CD14-positive monocyte (primary cell): ENCODE measurements around the gene LIMK1. TPM values are rescaled to one million over a fixed set of nuclear protein-coding genes. Genes with fewer than 3 reads are reported as not detected.

Experiments used
- DNase-seq, 3 donors: peaks; one replicate each; pipeline ENCODE4 v3.0.0-alpha.2; 2011 to 2022
- H2AFZ ChIP-seq: 2 replicates; pipeline ENCODE4 v1.6.0; 2012; ENCODE audit warnings: mild to moderate bottlenecking, low read depth, low read length, inconsistent platforms; ENCODE audit not compliant: insufficient read depth, poor library complexity, severe bottlenecking
- H3K27ac ChIP-seq, 2 donors: 1 replicate in 1 of 2; 2 replicates in 1 of 2; pipeline ENCODE4 v1.5.1; 2012 to 2013; ENCODE audit warnings: low read length in 2 of 2, control low read depth in 1 of 2, inconsistent platforms in 1 of 2, low read depth in 1 of 2, mild to moderate bottlenecking in 1 of 2
- H3K27me3 ChIP-seq, 2 donors: one replicate each; pipeline versions ENCODE4 v1.6.0 to v1.6.1; 2011 to 2013; ENCODE audit warnings: low read length in 2 of 2; ENCODE audit not compliant: control insufficient read depth in 2 of 2, insufficient read depth in 2 of 2
- H3K36me3 ChIP-seq, 2 donors: replicated peaks in 1 of 2; 1 replicate in 1 of 2; 2 replicates in 1 of 2; pipeline versions ENCODE4 v1.5.1 to v1.6.1; 2012 to 2013; ENCODE audit warnings: low read length in 2 of 2, control low read depth in 1 of 2, inconsistent platforms in 1 of 2, mild to moderate bottlenecking in 1 of 2; ENCODE audit not compliant: insufficient read depth in 2 of 2, control insufficient read depth in 1 of 2
- H3K4me1 ChIP-seq, 2 donors: 1 replicate in 1 of 2; 2 replicates in 1 of 2; pipeline versions ENCODE4 v1.5.1 to v1.6.1; 2012 to 2013; ENCODE audit warnings: low read length in 2 of 2, control low read depth in 1 of 2, inconsistent platforms in 1 of 2, mild to moderate bottlenecking in 1 of 2, moderate library complexity in 1 of 2; ENCODE audit not compliant: insufficient read depth in 2 of 2, control insufficient read depth in 1 of 2
- H3K4me2 ChIP-seq: replicated peaks from 2 replicates; pipeline ENCODE3; 2012; ENCODE audit warnings: low read length, moderate library complexity, mild to moderate bottlenecking; ENCODE audit not compliant: poor library complexity, severe bottlenecking; ENCODE audit errors: extremely low read depth
- H3K4me3 ChIP-seq, 3 experiments: fragments of 200-600 bp in 1 of 3; sonication (generic) in 1 of 3; replicated peaks in 1 of 3; 1 replicate in 2 of 3; 2 replicates in 1 of 3; pipeline ENCODE4 v1.5.1; 2011 to 2013; ENCODE audit warnings: low read length in 3 of 3, mild to moderate bottlenecking in 3 of 3, control low read depth in 2 of 3, low read depth in 2 of 3, inconsistent platforms in 1 of 3, moderate library complexity in 1 of 3
- H3K79me2 ChIP-seq: 2 replicates; pipeline ENCODE4 v1.6.0; 2012; ENCODE audit warnings: mild to moderate bottlenecking, control low read depth, inconsistent platforms, low read length, moderate library complexity; ENCODE audit not compliant: insufficient read depth
- H3K9ac ChIP-seq: 2 replicates; pipeline ENCODE4 v1.6.0; 2017; ENCODE audit warnings: low read length, mild to moderate bottlenecking; ENCODE audit not compliant: insufficient read depth, poor library complexity, severe bottlenecking
- H3K9me3 ChIP-seq, 2 donors: replicated peaks in 1 of 2; 1 replicate in 1 of 2; 2 replicates in 1 of 2; pipeline versions ENCODE4 v1.5.1 to v1.6.1; 2012 to 2013; ENCODE audit warnings: low read length in 2 of 2, control low read depth in 1 of 2; ENCODE audit not compliant: control insufficient read depth in 1 of 2, insufficient read depth in 1 of 2
- H4K20me1 ChIP-seq: 2 replicates; pipeline ENCODE4 v1.6.0; 2012; ENCODE audit warnings: mild to moderate bottlenecking, low read length, control low read depth, moderate library complexity; ENCODE audit not compliant: insufficient read depth
- H3K27ac Mint-ChIP-seq, 7 donors: one replicate each; pipeline ENCODE4 v1.8.0; 2020; ENCODE audit warnings: mild to moderate bottlenecking in 7 of 7, mixed read lengths in 7 of 7, moderate library complexity in 6 of 7, inconsistent platforms in 2 of 7
- H3K27me3 Mint-ChIP-seq, 3 donors: one replicate each; pipeline ENCODE4 v1.8.0; 2021 to 2022; ENCODE audit warnings: low read depth in 3 of 3, mild to moderate bottlenecking in 3 of 3, mixed read lengths in 3 of 3, moderate library complexity in 3 of 3, inconsistent platforms in 1 of 3
- H3K36me3 Mint-ChIP-seq, 2 donors: one replicate each; pipeline ENCODE4 v1.8.0; 2020; ENCODE audit warnings: mixed read lengths in 2 of 2, inconsistent platforms in 1 of 2, mild to moderate bottlenecking in 1 of 2
- H3K4me1 Mint-ChIP-seq: one replicate; pipeline ENCODE4 v1.8.0; 2020; ENCODE audit warnings: mild to moderate bottlenecking, mixed read lengths
- H3K4me3 Mint-ChIP-seq, 2 donors: one replicate each; pipeline ENCODE4 v1.8.0; 2020; ENCODE audit warnings: mild to moderate bottlenecking in 2 of 2, mixed read lengths in 2 of 2, moderate library complexity in 1 of 2
- H3K9me3 Mint-ChIP-seq, 7 donors: one replicate each; pipeline ENCODE4 v1.8.0; 2020 to 2022; ENCODE audit warnings: mixed read lengths in 7 of 7, mild to moderate bottlenecking in 6 of 7, moderate library complexity in 6 of 7, inconsistent platforms in 2 of 7
- WGBS: methylation state at CpG from one replicate; pipeline ENCODE4 v1.1.5; 2013; ENCODE audit warnings: missing lambda C conversion rate; ENCODE audit not compliant: insufficient coverage; 5-methylcytosine and 5-hydroxymethylcytosine counted together
- intact Hi-C, 2 donors: fragments of 100-400 bp; cut with micrococcal nuclease; formaldehyde crosslinking; loops; one replicate each; pipeline versions ENCODE4 v1.15.0 to v1.15.1; 2023
- polyA plus RNA-seq, 3 donors: library from polyadenylated mRNA; depleted of rRNA in 1 of 3; unstranded in 2 of 3; stranded (reverse) in 1 of 3; fragments of 300-500 nt in 2 of 3; fragments of >200 nt in 1 of 3; fragmentation: Illumina TruSeq in 2 of 3; gene quantifications; 1 replicate in 2 of 3; 2 replicates in 1 of 3; pipeline ENCODE4 v1.2.3, GENCODE V29; 2012 to 2021
- TF ChIP-seq, protein P1 (sequence below): fragments of 200-600 bp; IDR thresholded peaks from one replicate; pipeline ENCODE4 v1.8.0; 2022; ENCODE audit warnings: antibody characterized with exemption, mild to moderate bottlenecking

The LIMK1 gene
- polyA plus RNA-seq, 3 donors = 12.6 to 30.2 (median 13.9) TPM

DNA sequence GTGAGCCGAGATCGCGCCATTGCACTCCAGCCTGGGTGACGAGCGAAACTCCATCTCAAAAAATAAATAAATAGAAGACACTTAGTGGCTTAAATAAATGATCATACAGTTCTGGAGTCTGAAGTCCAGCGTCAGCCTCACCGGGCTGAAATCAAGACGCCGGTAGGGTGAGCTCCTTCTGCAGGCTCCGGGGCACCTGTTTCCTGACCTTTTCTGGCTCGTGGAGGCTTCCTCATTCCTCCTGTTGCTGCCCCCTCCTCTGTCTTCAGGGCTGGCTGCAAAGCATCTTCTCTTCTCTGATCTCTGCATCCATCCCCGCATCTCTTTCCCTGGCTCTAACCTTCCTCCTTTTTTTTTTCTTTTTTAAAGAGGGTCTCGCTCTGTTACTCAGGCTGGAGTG is 32.8 kb downstream of the LIMK1 start:
- Histone ChIP-seq H3K4me2 (no peak overlapping the region), H3K36me3 (peaks cover 64 to 91% of the 10 kb centered on the region in 2 donors), H3K4me1 (no peaks in the 10 kb centered on the region), H3K27ac (no peak overlapping the region), H3K9me3 (no peaks in the 10 kb centered on the region), H2AFZ (no peak overlapping the region), H4K20me1 (no peaks in the 10 kb centered on the region), H3K9ac (no peak overlapping the region), H3K79me2 (no peaks in the 10 kb centered on the region), H3K4me3 (no peak overlapping the region), H3K27me3 (no peaks in the 10 kb centered on the region)
- intact Hi-C loops = no loop called here
- Mint-ChIP-seq H3K9me3 (peaks cover 0 to 3% (median 0%) of the 10 kb centered on the region in 7 donors), H3K27ac (peak overlapping the region in 1 of 7 donors; percentile 13), H3K4me3 (no peak overlapping the region), H3K36me3 (peaks cover 53 to 99% of the 10 kb centered on the region in 2 donors), H3K4me1 (no peaks in the 10 kb centered on the region), H3K27me3 (peaks cover 0 to 6% (median 3%) of the 10 kb centered on the region in 3 donors)
- DNase-seq = no peak
- TF ChIP-seq, protein P1, sequence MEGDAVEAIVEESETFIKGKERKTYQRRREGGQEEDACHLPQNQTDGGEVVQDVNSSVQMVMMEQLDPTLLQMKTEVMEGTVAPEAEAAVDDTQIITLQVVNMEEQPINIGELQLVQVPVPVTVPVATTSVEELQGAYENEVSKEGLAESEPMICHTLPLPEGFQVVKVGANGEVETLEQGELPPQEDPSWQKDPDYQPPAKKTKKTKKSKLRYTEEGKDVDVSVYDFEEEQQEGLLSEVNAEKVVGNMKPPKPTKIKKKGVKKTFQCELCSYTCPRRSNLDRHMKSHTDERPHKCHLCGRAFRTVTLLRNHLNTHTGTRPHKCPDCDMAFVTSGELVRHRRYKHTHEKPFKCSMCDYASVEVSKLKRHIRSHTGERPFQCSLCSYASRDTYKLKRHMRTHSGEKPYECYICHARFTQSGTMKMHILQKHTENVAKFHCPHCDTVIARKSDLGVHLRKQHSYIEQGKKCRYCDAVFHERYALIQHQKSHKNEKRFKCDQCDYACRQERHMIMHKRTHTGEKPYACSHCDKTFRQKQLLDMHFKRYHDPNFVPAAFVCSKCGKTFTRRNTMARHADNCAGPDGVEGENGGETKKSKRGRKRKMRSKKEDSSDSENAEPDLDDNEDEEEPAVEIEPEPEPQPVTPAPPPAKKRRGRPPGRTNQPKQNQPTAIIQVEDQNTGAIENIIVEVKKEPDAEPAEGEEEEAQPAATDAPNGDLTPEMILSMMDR = no peak
- WGBS = 16% methylated on average over 7 of the region's 13 CpGs

DNA sequence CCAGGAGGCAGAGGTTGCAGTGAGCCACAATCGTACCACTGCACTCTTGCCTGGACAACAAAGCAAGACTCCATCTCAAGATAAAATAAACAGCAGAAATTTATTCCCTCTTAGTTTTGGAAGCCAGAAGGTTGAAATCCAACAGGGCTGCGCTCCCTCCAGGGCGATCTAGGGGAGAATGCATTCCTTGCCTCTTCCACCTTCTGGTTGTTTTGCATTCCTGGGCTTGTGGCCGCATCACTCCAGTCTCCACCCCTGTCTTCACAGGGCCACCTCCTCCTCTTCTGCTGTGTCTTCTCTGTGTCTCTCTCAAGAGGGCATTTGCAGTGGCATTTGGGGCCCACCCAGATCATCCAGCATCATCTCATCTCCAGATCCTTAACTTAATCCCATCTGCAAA is 36.2 kb downstream of the LIMK1 start:
- Histone ChIP-seq H3K4me2 (no peak overlapping the region), H3K4me1 (no peaks in the 10 kb centered on the region), H3K4me3 (no peak overlapping the region), H3K9me3 (no peaks in the 10 kb centered on the region), H3K36me3 (peaks cover 47 to 74% of the 10 kb centered on the region in 2 donors), H3K79me2 (no peaks in the 10 kb centered on the region), H4K20me1 (no peaks in the 10 kb centered on the region), H3K9ac (no peak overlapping the region), H3K27ac (no peak overlapping the region), H2AFZ (no peak overlapping the region), H3K27me3 (no peaks in the 10 kb centered on the region)
- 95% methylated on average over 4 of the region's 4 CpGs for WGBS
- Mint-ChIP-seq H3K27ac (peak overlapping the region in 2 of 7 donors; percentile 11 to 79), H3K4me3 (no peak overlapping the region), H3K4me1 (no peaks in the 10 kb centered on the region), H3K27me3 (peaks cover 0 to 4% (median 2%) of the 10 kb centered on the region in 3 donors), H3K36me3 (peaks cover 51 to 79% of the 10 kb centered on the region in 2 donors), H3K9me3 (peaks cover 0 to 3% (median 0%) of the 10 kb centered on the region in 7 donors)
- intact Hi-C loops = no loop called here
- no peak for DNase-seq
- TF ChIP-seq, protein P1 = no peak
